ENCODE results near the gene HASPIN.

Gene HASPIN
- total RNA-seq = 0.38 to 5.2 (median 2.0) reads per million in 9 experiments

GRCh38 chr17:3723556-3724377 lies at the start of gene HASPIN:
TSS of gene HASPIN (plus strand) at chr17:3723903. CDS start at chr17:3723936, 33 bp downstream.
- Mint-ChIP-seq H3K9me3 (no peaks in the 10 kb centered on the region), H3K27me3 (no peaks in the 10 kb centered on the region), H3K4me1 (ENCODE audit: low read depth in 2 of 2) (peaks cover 18 to 24% of the 10 kb centered on the region in 2 donors), H3K36me3 (ENCODE audit: insufficient read depth) (peaks cover 39% of the 10 kb centered on the region), H3K27ac (peak within 1 kb of the TSS; percentile 53 to 70), H3K4me3 (peak within 1 kb of the TSS; percentile 69 to 87)
- peak; percentile 95 for ATAC-seq (replicated peaks)
- DNase-seq = peak; percentile 88 to 90 (median 90)

- H3K27ac Mint-ChIP-seq = no peak overlapping the region
- DNase-seq = no peak
- no peaks in the 10 kb centered on the region for H3K27me3 Mint-ChIP-seq
- H3K36me3 Mint-ChIP-seq (ENCODE audit: insufficient read depth) = peaks cover 8% of the 10 kb centered on the region
- ATAC-seq (replicated peaks) = no peak
- no peaks in the 10 kb centered on the region for H3K9me3 Mint-ChIP-seq
- H3K4me1 Mint-ChIP-seq (ENCODE audit: low read depth in 2 of 2) = peaks cover 3 to 4% of the 10 kb centered on the region in 2 donors
- H3K4me3 Mint-ChIP-seq = no peak overlapping the region
These were observed 47.8 kb upstream of the HASPIN start for GRCh38 chr17:3675886-3676285.

GRCh38 chr17:3678095-3678820 lies 45.4 kb upstream of the HASPIN start:
- no peak overlapping the region for H3K27ac Mint-ChIP-seq
- H3K4me3 Mint-ChIP-seq = no peak overlapping the region
- H3K27me3 Mint-ChIP-seq = no peaks in the 10 kb centered on the region
- H3K9me3 Mint-ChIP-seq = no peaks in the 10 kb centered on the region
- DNase-seq = no peak
- no peak for ATAC-seq (replicated peaks)
- H3K36me3 Mint-ChIP-seq (ENCODE audit: insufficient read depth) = peaks cover 12% of the 10 kb centered on the region
- H3K4me1 Mint-ChIP-seq (ENCODE audit: low read depth in 2 of 2) = peaks cover 12 to 19% of the 10 kb centered on the region in 2 donors

GRCh38 chr17:3678821-3679530 lies 44.7 kb upstream of the HASPIN start:
- Mint-ChIP-seq H3K27me3 (no peaks in the 10 kb centered on the region), H3K4me3 (no peak overlapping the region), H3K36me3 (ENCODE audit: insufficient read depth) (peaks cover 15% of the 10 kb centered on the region), H3K9me3 (no peaks in the 10 kb centered on the region), H3K4me1 (ENCODE audit: low read depth in 2 of 2) (peaks cover 14 to 20% of the 10 kb centered on the region in 2 donors), H3K27ac (no peak overlapping the region)
- ATAC-seq (replicated peaks) = no peak
- no peak for DNase-seq

GRCh38 chr17:3679531-3680126 lies 44.1 kb upstream of the HASPIN start:
- H3K36me3 Mint-ChIP-seq (ENCODE audit: insufficient read depth) = peaks cover 17% of the 10 kb centered on the region
- ATAC-seq (replicated peaks) (no peak), DNase-seq (no peak)
- no peak overlapping the region for H3K4me3 Mint-ChIP-seq
- H3K27me3 Mint-ChIP-seq = no peaks in the 10 kb centered on the region
- H3K9me3 Mint-ChIP-seq = no peaks in the 10 kb centered on the region
- H3K4me1 Mint-ChIP-seq (ENCODE audit: low read depth in 2 of 2) = peaks cover 14 to 20% of the 10 kb centered on the region in 2 donors
- peak overlapping the region in 1 of 2 donors; percentile 75 for H3K27ac Mint-ChIP-seq

GRCh38 chr17:3681057-3681456 lies 42.6 kb upstream of the HASPIN start:
- DNase-seq (no peak), ATAC-seq (replicated peaks) (no peak)
- no peaks in the 10 kb centered on the region for H3K9me3 Mint-ChIP-seq
- peaks cover 18% of the 10 kb centered on the region for H3K36me3 Mint-ChIP-seq (ENCODE audit: insufficient read depth)
- H3K4me3 Mint-ChIP-seq = no peak overlapping the region
- H3K4me1 Mint-ChIP-seq (ENCODE audit: low read depth in 2 of 2) = peaks cover 14 to 20% of the 10 kb centered on the region in 2 donors
- H3K27ac Mint-ChIP-seq = no peak overlapping the region
- H3K27me3 Mint-ChIP-seq = no peaks in the 10 kb centered on the region

- Mint-ChIP-seq H3K27me3 (no peaks in the 10 kb centered on the region), H3K27ac (no peak overlapping the region), H3K36me3 (ENCODE audit: insufficient read depth) (peaks cover 18% of the 10 kb centered on the region), H3K4me1 (ENCODE audit: low read depth in 2 of 2) (peaks cover 14 to 20% of the 10 kb centered on the region in 2 donors), H3K4me3 (no peak overlapping the region), H3K9me3 (no peaks in the 10 kb centered on the region)
- ATAC-seq (replicated peaks) = no peak
- no peak for DNase-seq
These were observed 42.1 kb upstream of the HASPIN start for GRCh38 chr17:3681565-3681964.

- Mint-ChIP-seq H3K4me1 (ENCODE audit: low read depth in 2 of 2) (peaks cover 14 to 20% of the 10 kb centered on the region in 2 donors), H3K27ac (peak overlapping the region in 1 of 2 donors; percentile 66), H3K9me3 (no peaks in the 10 kb centered on the region), H3K27me3 (no peaks in the 10 kb centered on the region), H3K36me3 (ENCODE audit: insufficient read depth) (peaks cover 18% of the 10 kb centered on the region), H3K4me3 (peak overlapping the region in 1 of 2 donors; percentile 31)
- ATAC-seq (replicated peaks) = no peak
- no peak for DNase-seq
These were observed 41.7 kb upstream of the HASPIN start for GRCh38 chr17:3682033-3682432.

GRCh38 chr17:3683054-3683511 lies 40.6 kb upstream of the HASPIN start:
- peak; percentile 94 for ATAC-seq (replicated peaks)
- Mint-ChIP-seq H3K27me3 (no peaks in the 10 kb centered on the region), H3K36me3 (ENCODE audit: insufficient read depth) (peaks cover 18% of the 10 kb centered on the region), H3K9me3 (no peaks in the 10 kb centered on the region), H3K4me3 (no peak overlapping the region), H3K4me1 (ENCODE audit: low read depth in 2 of 2) (peaks cover 14 to 20% of the 10 kb centered on the region in 2 donors), H3K27ac (peak overlapping the region; percentile 41 to 44)
- peak; percentile 53 to 62 (median 56) for DNase-seq

- no peak overlapping the region for H3K4me3 Mint-ChIP-seq
- H3K9me3 Mint-ChIP-seq = no peaks in the 10 kb centered on the region
- H3K27ac Mint-ChIP-seq = no peak overlapping the region
- peaks cover 11 to 19% of the 10 kb centered on the region in 2 donors for H3K4me1 Mint-ChIP-seq (ENCODE audit: low read depth in 2 of 2)
- H3K27me3 Mint-ChIP-seq = no peaks in the 10 kb centered on the region
- ATAC-seq (replicated peaks) (no peak), DNase-seq (no peak)
- peaks cover 18% of the 10 kb centered on the region for H3K36me3 Mint-ChIP-seq (ENCODE audit: insufficient read depth)
These were observed 38.5 kb upstream of the HASPIN start for GRCh38 chr17:3685174-3685573.

GRCh38 chr17:3688027-3688553 lies 35.6 kb upstream of the HASPIN start:
- ATAC-seq (replicated peaks) (no peak), DNase-seq (no peak)
- H3K4me3 Mint-ChIP-seq = no peak overlapping the region
- H3K27me3 Mint-ChIP-seq = no peaks in the 10 kb centered on the region
- H3K4me1 Mint-ChIP-seq (ENCODE audit: low read depth in 2 of 2) = peaks cover 7 to 9% of the 10 kb centered on the region in 2 donors
- no peaks in the 10 kb centered on the region for H3K9me3 Mint-ChIP-seq
- H3K27ac Mint-ChIP-seq = no peak overlapping the region
- H3K36me3 Mint-ChIP-seq (ENCODE audit: insufficient read depth) = peaks cover 16% of the 10 kb centered on the region

GRCh38 chr17:3688852-3689261 lies 34.8 kb upstream of the HASPIN start:
- Mint-ChIP-seq H3K27me3 (no peaks in the 10 kb centered on the region), H3K27ac (no peak overlapping the region), H3K4me3 (no peak overlapping the region), H3K4me1 (ENCODE audit: low read depth in 2 of 2) (peaks cover 9 to 10% of the 10 kb centered on the region in 2 donors), H3K9me3 (no peaks in the 10 kb centered on the region), H3K36me3 (ENCODE audit: insufficient read depth) (peaks cover 15% of the 10 kb centered on the region)
- ATAC-seq (replicated peaks) = no peak
- no peak for DNase-seq
